GM18909 (cell line): ENCODE measurements around the gene RAD51B.

Source experiments
- ATAC-seq: cut with Tn5 transposase; IDR thresholded peaks from one replicate; pipeline ENCODE4 v1.9.1; 2021; ENCODE audit warnings: mild to moderate bottlenecking; ENCODE audit not compliant: unreplicated experiment, poor library complexity

RAD51B gene

GRCh38 chr14:67831113-67831512 is 11.5 kb downstream of the RAD51B start:
- no peak for ATAC-seq

GRCh38 chr14:67833403-67833802 is 13.8 kb downstream of the RAD51B start:
- ATAC-seq = no peak

- no peak for ATAC-seq
Measured at GRCh38 chr14:67835596-67835995, 16.0 kb downstream of the RAD51B start.

GRCh38 chr14:67837011-67837624 is 17.5 kb downstream of the RAD51B start:
- no peak for ATAC-seq

- ATAC-seq = no peak
Measured at GRCh38 chr14:67846029-67846610, 26.5 kb downstream of the RAD51B start.

GRCh38 chr14:67850066-67850830 is 30.7 kb downstream of the RAD51B start:
- no peak for ATAC-seq

GRCh38 chr14:67851785-67852410 is 32.3 kb downstream of the RAD51B start:
- no peak for ATAC-seq

- ATAC-seq = no peak
Measured at GRCh38 chr14:67852926-67853604, 33.5 kb downstream of the RAD51B start.

- no peak for ATAC-seq
Measured at GRCh38 chr14:67853715-67854114, 34.1 kb downstream of the RAD51B start.

- no peak for ATAC-seq
Measured at GRCh38 chr14:67856827-67857226, 37.2 kb downstream of the RAD51B start.

- no peak for ATAC-seq
Measured at GRCh38 chr14:67857778-67858350, 38.3 kb downstream of the RAD51B start.

- no peak for ATAC-seq
Measured at GRCh38 chr14:67859169-67859749, 39.7 kb downstream of the RAD51B start.

- no peak for ATAC-seq
Measured at GRCh38 chr14:67863223-67863622, 43.6 kb downstream of the RAD51B start.

GRCh38 chr14:67875175-67876006 is 55.8 kb downstream of the RAD51B start:
- ATAC-seq = no peak

- ATAC-seq = no peak
Measured at GRCh38 chr14:67879026-67879425, 59.4 kb downstream of the RAD51B start.

- peak; percentile 97 for ATAC-seq
Measured at GRCh38 chr14:67881225-67881624, 61.6 kb downstream of the RAD51B start.

GRCh38 chr14:67882986-67883555 is 63.5 kb downstream of the RAD51B start:
- ATAC-seq = no peak

GRCh38 chr14:67883717-67884116 is 64.1 kb downstream of the RAD51B start:
- ATAC-seq = no peak

GRCh38 chr14:67886191-67886590 is 66.6 kb downstream of the RAD51B start:
- no peak for ATAC-seq
